ENCODE results near the gene LUC7L2. TPM values are rescaled to one million over a fixed set of nuclear protein-coding genes. Genes with fewer than 3 reads are reported as not detected.
"Not testable (repeated sequence)": the region's sequence is repeated elsewhere in the genome, so short reads cannot be mapped to it uniquely, and the experiment has no call there.

The LUC7L2 gene
- total RNA-seq, 1 donor = 105 TPM

DNA sequence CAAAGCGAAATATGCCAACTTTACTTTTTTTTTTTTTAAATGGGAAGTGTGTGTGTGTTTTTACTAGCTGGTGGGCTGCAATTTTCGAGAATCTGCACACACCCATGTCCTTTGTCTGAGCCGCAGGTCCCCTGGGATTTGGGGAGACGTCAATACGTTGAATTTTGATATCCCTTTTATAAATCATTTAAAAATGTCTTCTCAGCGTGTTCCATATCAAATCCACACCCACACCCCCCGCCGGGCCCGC, 19.0 kb upstream of the LUC7L2 start:
- Histone ChIP-seq H3K4me3 (ENCODE audit: low read length) (peak overlapping the region; percentile 95), H3K27me3 (ENCODE audit: insufficient read depth, low read length) (no peaks in the 10 kb centered on the region), H3K9me3 (ENCODE audit: low read depth, low read length) (no peaks in the 10 kb centered on the region), H3K4me1 (ENCODE audit: insufficient read depth, low read length) (peaks cover 26% of the 10 kb centered on the region)

DNA sequence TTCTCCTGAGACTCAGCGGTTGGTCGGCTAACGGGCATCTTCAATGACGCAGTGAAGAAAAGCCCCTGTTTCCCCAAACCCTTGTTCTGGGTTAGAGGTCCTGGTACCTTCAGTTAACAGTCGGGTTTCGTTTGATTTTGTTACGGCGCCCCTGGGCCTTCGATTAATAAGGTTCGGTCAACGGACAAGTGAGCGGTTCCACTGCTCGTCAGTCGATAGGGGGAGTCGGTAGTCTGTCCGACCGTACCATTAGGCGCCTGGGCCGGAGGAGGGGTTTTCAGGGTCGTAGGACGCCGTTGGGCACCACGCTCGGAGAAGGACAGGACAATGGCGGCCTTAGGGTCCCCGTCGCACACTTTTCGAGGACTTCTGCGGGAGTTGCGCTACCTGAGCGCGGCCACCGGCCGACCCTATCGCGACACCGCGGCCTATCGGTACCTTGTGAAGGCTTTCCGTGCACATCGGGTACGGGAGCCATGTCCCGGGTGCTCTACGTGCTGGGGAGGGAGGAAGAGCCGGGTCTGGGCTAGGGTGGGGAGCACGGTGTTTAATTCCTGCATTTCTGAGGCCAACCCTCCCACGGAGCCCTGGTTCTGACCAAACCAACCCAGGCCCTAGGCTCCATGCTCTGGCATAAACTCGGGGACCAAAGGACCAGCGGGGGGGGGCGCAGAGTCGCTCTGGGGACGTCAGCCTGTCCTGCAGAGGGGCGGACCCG, 18.5 kb upstream of the LUC7L2 start, which contains the start of gene FMC1:
FMC1 (plus strand) TSS at position 280 of the 718 bp plus-strand sequence; CDS start at position 328, 48 bp downstream.
- Histone ChIP-seq H3K27me3 (ENCODE audit: insufficient read depth, low read length) (no peaks in the 10 kb centered on the region), H3K4me3 (ENCODE audit: low read length) (peak within 1 kb of the TSS; percentile 95), H3K9me3 (ENCODE audit: low read depth, low read length) (no peaks in the 10 kb centered on the region), H3K4me1 (ENCODE audit: insufficient read depth, low read length) (peaks cover 26% of the 10 kb centered on the region)

DNA sequence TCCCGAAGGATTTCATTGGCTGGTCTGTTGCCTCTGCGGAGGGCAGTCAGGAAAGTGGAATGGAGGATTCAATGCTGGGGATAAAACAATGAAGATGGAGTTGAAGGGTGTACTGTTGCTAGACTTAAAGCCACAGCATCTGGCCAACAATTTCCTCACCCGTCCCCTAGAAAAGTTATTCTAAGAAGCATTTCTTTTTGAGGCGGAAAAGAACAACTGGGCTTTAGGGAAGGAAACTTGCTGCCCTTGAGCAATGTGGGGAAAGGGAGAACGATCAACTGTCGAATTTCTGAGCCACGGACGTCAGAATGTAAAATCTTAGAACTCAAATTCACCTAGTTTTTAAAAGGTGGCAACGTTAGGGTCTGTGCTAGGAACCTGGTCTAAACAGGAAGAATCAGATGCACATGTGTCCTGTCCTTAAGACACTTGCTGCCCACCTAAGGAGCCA, 17.9 kb upstream of the LUC7L2 start:
- Histone ChIP-seq H3K27me3 (ENCODE audit: insufficient read depth, low read length) (no peaks in the 10 kb centered on the region), H3K4me3 (ENCODE audit: low read length) (peak overlapping the region; percentile 95), H3K4me1 (ENCODE audit: insufficient read depth, low read length) (peaks cover 26% of the 10 kb centered on the region), H3K9me3 (ENCODE audit: low read depth, low read length) (no peaks in the 10 kb centered on the region)

DNA sequence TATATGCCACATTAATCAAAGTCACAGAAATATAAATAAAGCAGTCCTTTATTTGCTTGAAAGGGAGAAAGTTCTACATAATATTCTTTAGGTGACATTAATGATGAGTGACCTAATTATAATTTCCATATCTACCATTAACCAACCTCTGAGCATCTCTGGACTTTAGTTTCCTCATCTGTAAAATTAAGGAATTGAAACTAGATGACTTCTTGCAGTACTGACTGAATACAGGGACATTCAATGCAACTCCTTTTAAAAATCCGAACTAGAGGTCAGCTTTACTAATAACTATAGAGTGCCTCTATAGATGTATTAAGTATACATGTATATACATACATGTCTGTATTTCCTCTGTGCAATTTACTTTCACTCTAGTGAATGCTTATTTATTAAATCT, 14.7 kb upstream of the LUC7L2 start:
- Histone ChIP-seq H3K4me3 (ENCODE audit: low read length) (no peak overlapping the region), H3K27me3 (ENCODE audit: insufficient read depth, low read length) (no peaks in the 10 kb centered on the region), H3K4me1 (ENCODE audit: insufficient read depth, low read length) (peaks cover 18% of the 10 kb centered on the region), H3K9me3 (ENCODE audit: low read depth, low read length) (no peaks in the 10 kb centered on the region)

DNA sequence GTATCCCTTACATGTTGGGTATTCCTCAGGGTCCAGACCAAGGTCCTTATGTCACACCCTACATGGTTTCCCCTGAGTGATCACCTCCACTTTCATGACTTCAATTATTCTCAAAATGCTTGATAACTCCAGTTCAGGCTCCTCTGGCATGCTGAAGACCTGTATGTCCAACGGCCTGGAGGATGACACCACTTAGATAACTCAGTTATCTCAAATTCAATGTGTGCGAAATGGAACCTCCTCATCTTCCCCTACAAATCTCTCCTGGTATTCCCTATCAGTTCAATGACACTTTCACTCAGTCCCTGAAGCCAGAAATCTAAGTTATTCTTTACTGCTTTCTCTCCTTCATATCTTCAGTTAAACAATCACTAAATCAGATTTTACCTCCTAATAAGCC, 8.7 kb upstream of the LUC7L2 start:
- Histone ChIP-seq H3K4me3 (ENCODE audit: low read length) (no peak overlapping the region), H3K9me3 (ENCODE audit: low read depth, low read length) (no peaks in the 10 kb centered on the region), H3K4me1 (ENCODE audit: insufficient read depth, low read length) (peaks cover 14% of the 10 kb centered on the region), H3K27me3 (ENCODE audit: insufficient read depth, low read length) (no peaks in the 10 kb centered on the region)

DNA sequence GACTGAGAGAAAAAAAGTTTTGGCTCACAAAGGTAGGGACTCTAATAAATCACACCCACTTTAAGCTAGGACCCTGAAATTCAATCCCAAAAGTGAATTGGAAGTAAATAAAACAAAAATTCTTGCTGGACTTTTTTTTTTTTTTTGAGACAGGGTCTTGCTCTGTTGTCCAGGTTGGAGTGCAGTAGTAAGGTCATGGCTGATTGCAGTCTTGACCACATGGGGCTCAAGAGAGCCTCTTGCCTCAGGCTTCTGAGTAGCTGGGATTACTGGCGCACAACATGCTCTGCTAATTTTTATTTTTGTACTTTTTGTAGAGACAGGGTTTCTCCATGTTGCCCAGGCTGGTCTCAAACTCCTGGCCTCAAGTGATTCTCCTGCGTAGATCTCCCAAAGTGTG, 5.0 kb upstream of the LUC7L2 start:
- peaks cover 19% of the 10 kb centered on the region for H3K4me1 ChIP-seq (ENCODE audit: insufficient read depth, low read length)
- H3K9me3 ChIP-seq (ENCODE audit: low read depth, low read length) = no peaks in the 10 kb centered on the region
- H3K4me3 ChIP-seq (ENCODE audit: low read length) = no peak overlapping the region
- H3K27me3 ChIP-seq (ENCODE audit: insufficient read depth, low read length) = no peaks in the 10 kb centered on the region

DNA sequence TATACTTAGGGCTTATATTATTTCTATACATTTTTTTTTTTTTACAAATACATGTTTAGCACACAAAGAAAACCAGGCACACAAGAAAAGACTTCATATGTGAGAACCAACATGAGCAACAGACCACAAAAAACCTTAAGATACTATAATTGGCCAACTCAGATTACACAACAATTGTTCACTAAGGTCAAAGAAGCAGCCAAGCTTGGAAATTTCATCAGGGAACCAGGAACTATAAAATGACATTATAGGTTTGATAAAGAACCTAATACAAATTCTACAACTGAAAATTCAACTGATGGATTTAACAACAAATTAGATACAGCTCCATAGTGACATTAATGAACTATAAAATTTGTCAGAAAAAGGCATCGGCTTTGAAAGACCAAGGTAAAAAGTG, 4.4 kb upstream of the LUC7L2 start:
- no peak overlapping the region for H3K4me3 ChIP-seq (ENCODE audit: low read length)
- no peaks in the 10 kb centered on the region for H3K9me3 ChIP-seq (ENCODE audit: low read depth, low read length)
- H3K4me1 ChIP-seq (ENCODE audit: insufficient read depth, low read length) = peaks cover 19% of the 10 kb centered on the region
- H3K27me3 ChIP-seq (ENCODE audit: insufficient read depth, low read length) = no peaks in the 10 kb centered on the region

DNA sequence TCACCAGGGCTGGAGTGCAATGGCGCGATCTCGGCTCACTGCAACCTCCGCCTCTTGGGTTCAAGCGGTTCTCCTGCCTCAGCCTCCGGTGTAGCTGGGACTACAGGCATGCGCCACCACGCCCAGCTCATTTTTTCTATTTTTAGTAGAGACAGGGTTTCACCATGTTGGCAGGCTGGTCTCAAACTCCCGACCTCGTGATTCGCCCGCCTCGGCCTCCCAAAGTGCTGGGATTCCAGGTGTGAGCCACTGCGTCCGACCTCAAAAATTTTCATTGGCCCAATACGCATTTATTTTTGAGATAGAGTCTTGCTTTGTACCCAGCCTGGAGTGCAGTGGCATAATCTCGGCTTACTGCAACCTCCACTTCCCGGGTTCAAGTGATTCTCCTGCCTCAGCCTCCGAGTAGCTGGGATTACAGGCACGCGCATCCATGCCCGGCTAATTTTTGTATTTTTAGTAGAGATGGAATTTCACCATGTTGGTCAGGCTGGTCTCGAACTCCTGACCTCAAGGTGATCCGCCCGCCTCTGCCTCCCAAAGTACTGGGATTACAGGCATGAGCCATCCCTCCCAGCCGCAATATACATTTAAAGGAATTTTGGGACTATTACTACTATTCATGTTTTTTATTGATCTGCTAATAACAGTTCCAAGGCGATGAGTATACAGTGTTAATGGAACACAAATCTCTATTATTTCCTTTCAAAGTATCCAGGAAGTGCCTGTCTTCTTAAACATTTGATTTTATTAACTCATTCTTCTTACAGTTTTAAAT, 1.8 kb upstream of the LUC7L2 start:
- H3K9me3 ChIP-seq (ENCODE audit: low read depth, low read length); H3K27me3 ChIP-seq (ENCODE audit: insufficient read depth, low read length); H3K4me3 ChIP-seq (ENCODE audit: low read length): not testable (repeated sequence)
- peaks cover 32% of the 10 kb centered on the region for H3K4me1 ChIP-seq (ENCODE audit: insufficient read depth, low read length)

DNA sequence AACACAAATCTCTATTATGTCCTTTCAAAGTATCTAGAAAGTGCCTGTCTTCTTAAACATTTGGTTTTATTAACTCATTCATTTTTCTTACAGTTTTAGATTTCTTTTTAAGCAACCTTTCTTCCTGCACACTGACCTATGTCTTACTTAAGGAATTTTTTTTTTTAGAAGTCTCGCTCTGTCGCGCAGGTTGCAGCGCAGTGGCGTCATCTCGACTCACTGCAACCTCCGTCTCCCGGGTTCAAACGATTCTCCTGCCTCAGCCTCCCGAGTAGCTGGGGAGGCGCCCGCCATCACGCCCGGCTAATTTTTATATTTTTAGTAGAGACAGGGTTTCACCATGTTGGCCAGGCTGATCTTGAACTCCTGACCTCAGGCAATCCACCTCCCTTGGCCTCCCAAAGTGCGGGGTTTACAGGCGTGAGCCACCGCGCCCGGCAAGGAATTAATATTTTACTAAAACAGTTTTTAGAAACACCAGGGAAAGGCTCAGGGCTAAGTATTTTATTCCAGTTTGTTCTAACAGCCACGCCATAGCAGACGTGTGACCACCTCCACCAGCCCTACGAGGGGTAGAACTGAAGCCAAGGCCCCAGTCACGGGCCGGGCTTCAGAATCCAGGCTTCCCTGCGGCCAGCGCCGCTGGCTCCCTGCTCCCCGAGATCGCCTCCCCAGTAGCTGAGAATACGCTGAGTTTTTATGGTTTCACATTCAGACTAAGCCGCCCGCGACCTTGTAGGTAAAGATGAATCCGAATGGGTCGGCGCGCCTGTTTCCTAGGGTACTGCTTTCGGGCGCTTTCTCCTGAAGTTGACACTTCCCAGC, 941 bp upstream of the LUC7L2 start:
- no peaks in the 10 kb centered on the region for H3K27me3 ChIP-seq (ENCODE audit: insufficient read depth, low read length)
- H3K4me3 ChIP-seq (ENCODE audit: low read length) = peak overlapping the region; percentile 77
- no peaks in the 10 kb centered on the region for H3K9me3 ChIP-seq (ENCODE audit: low read depth, low read length)
- peaks cover 35% of the 10 kb centered on the region for H3K4me1 ChIP-seq (ENCODE audit: insufficient read depth, low read length)

DNA sequence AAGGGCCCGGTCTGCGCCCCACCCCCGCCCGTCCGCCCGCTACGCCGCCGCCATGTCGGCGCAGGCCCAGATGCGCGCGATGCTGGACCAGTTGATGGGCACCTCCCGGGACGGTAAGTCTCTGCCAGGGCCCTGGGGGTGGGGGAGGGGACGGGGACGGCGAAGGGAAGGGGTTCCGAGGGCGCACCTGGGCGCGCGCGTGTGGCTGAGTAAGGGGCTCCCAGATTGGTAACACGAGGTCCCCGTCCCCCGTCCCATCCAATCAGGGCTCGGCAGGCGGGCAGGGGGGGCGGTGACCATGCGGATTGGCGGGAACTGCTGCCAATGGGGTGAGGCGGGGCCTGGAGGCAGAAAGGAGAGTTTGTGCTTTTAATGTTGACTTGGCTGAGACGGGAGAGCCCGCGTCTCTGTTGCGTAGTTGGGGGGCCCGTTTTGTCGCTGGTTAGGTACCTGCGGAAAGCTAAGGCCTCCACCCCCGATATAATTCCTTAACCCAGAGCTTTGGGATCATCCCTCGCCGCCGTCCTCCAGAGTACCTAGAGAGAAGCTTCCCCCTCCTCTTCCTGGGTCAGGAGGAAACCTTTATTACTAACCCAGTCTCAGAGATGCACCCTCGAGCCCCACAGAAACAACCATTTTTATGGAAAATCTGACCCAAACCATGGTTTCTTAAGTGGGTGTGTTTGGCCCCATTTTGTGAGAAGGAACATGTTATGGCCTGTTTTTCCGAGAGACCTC, 685 bp downstream of the LUC7L2 start:
- no peaks in the 10 kb centered on the region for H3K9me3 ChIP-seq (ENCODE audit: low read depth, low read length)
- H3K4me1 ChIP-seq (ENCODE audit: insufficient read depth, low read length) = peaks cover 27% of the 10 kb centered on the region
- H3K27me3 ChIP-seq (ENCODE audit: insufficient read depth, low read length) = no peaks in the 10 kb centered on the region
- H3K4me3 ChIP-seq (ENCODE audit: low read length) = peak overlapping the region; percentile 77

DNA sequence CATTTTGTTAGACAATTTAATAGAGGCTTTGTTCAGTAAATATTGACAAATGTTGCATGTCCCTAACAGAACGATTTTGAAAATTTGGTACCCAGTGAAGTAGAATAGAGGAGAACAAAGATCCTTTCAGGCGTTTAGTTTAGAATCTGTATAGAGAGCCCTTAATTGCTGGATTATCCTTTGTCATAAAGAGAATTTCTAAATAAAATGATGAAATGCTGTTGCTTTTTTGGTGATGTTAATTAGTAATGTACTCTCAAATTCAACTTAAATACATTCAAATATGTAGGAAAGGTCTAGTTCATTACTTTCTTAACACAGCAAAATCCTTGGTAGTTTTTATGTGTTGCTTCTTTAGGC, 1.2 kb downstream of the LUC7L2 start:
- H3K9me3 ChIP-seq (ENCODE audit: low read depth, low read length) = no peaks in the 10 kb centered on the region
- H3K27me3 ChIP-seq (ENCODE audit: insufficient read depth, low read length) = no peaks in the 10 kb centered on the region
- peaks cover 21% of the 10 kb centered on the region for H3K4me1 ChIP-seq (ENCODE audit: insufficient read depth, low read length)
- peak overlapping the region; percentile 77 for H3K4me3 ChIP-seq (ENCODE audit: low read length)

DNA sequence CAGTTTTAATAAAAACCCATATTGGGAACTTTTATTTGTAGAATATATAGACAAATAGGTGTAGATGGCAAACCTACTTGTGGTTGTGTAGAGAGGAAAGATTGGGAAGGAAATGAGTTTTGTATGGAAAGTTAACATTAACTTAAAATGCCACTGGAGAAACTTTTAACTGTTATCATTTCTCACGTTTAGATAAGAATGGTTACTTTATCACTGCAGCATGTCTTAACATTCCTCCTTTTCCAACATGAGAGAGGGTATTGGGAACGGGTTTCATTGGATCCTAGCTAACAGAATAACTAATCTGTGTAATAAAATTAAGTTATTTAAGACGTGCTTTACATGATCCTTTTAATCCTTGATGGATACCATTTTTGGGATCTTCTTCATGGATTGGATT, 1.8 kb downstream of the LUC7L2 start:
- Histone ChIP-seq H3K9me3 (ENCODE audit: low read depth, low read length) (no peaks in the 10 kb centered on the region), H3K27me3 (ENCODE audit: insufficient read depth, low read length) (no peaks in the 10 kb centered on the region), H3K4me3 (ENCODE audit: low read length) (no peak overlapping the region), H3K4me1 (ENCODE audit: insufficient read depth, low read length) (peaks cover 21% of the 10 kb centered on the region)

DNA sequence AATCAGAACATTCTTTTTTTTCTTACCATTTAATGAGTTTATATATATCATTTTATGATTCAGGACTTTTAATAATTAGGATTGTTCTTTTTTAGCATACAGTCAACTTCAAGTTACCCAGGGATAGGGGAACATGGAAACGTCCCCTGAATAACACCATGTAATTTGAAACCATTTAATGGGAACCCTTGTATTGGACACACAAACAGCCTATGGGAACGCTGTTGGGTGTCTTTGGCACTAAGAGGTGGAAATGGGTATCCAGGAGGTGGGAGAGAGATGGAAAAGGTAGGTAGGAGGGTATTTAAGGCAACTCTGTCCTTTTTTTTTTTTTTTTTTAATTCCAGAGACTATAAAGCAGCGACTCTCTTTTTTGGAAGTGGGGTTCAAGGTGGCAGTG, 2.6 kb downstream of the LUC7L2 start:
- Histone ChIP-seq H3K4me3 (ENCODE audit: low read length) (no peak overlapping the region), H3K9me3 (ENCODE audit: low read depth, low read length) (no peaks in the 10 kb centered on the region), H3K27me3 (ENCODE audit: insufficient read depth, low read length) (no peaks in the 10 kb centered on the region), H3K4me1 (ENCODE audit: insufficient read depth, low read length) (peaks cover 21% of the 10 kb centered on the region)

DNA sequence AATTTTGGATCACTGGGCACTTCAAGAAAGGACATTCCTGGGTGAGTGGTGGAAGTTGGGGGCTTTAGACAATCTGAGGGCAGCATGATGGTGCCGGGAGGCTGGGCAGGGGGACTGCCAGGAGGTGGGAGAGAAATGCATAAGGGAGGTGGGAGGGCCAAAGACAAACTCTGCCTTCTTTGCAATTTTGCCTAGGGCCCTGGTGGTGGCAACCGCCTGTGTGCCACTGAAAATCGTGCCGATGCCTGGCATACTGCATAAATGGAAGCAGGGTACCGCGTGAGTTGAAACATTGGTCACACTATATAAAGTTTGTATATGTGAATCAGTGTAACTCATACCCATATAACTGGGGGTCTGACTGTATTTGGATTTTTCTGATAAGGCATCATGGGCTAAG, 3.3 kb downstream of the LUC7L2 start:
- Histone ChIP-seq H3K4me3 (ENCODE audit: low read length) (no peak overlapping the region), H3K27me3 (ENCODE audit: insufficient read depth, low read length) (no peaks in the 10 kb centered on the region), H3K9me3 (ENCODE audit: low read depth, low read length) (no peaks in the 10 kb centered on the region), H3K4me1 (ENCODE audit: insufficient read depth, low read length) (peaks cover 18% of the 10 kb centered on the region)

DNA sequence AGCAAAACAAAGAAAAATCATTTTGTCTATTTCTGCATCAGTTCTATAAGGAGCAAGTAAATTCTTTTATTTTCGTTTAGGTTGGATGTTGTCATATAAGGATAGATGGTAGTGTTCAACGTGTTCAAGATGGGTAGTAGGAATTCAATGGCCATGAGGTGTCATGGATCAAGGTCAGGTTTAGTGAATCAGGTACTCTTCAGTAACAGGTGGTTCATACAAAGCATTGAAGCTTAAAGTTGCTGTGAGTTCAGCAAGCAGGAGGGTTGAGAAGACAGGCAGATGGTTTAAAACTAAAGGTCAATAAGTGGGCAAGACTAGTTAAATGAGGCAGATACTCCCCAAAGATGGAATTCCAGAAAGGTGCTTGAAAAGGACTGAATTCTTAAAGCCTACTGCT, 5.6 kb downstream of the LUC7L2 start:
- H3K4me1 ChIP-seq (ENCODE audit: insufficient read depth, low read length) = peaks cover 16% of the 10 kb centered on the region
- H3K4me3 ChIP-seq (ENCODE audit: low read length) = no peak overlapping the region
- H3K9me3 ChIP-seq (ENCODE audit: low read depth, low read length) = no peaks in the 10 kb centered on the region
- no peaks in the 10 kb centered on the region for H3K27me3 ChIP-seq (ENCODE audit: insufficient read depth, low read length)
